Measurements from ENCODE around the gene PLEKHG1.

DNA sequence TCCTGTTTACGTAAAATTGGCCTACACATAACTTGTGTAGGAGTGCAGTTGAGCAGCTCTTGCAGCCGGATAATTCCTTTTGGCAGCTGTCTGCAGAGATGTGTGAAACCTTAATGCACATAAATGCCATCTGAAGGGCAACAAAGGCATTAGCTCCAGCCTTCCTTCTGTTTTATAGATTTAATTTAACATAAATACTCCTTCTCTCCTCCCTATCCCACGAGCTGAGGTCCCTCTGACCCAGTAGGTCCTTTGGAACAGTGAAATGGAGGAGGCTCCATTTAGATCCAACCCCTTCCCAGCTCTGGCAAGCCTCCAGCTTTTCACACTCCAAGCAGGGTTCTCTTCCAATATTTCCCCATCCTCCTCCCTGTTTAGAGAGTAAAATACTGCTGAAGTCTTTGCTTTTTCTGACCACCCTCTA lies 6.5 kb downstream of the PLEKHG1 start:
- TF ChIP-seq, protein P1, sequence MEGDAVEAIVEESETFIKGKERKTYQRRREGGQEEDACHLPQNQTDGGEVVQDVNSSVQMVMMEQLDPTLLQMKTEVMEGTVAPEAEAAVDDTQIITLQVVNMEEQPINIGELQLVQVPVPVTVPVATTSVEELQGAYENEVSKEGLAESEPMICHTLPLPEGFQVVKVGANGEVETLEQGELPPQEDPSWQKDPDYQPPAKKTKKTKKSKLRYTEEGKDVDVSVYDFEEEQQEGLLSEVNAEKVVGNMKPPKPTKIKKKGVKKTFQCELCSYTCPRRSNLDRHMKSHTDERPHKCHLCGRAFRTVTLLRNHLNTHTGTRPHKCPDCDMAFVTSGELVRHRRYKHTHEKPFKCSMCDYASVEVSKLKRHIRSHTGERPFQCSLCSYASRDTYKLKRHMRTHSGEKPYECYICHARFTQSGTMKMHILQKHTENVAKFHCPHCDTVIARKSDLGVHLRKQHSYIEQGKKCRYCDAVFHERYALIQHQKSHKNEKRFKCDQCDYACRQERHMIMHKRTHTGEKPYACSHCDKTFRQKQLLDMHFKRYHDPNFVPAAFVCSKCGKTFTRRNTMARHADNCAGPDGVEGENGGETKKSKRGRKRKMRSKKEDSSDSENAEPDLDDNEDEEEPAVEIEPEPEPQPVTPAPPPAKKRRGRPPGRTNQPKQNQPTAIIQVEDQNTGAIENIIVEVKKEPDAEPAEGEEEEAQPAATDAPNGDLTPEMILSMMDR (IDR thresholded peaks at IDR 0.05), result no peak
- TF ChIP-seq POLR2A (IDR thresholded peaks at IDR 0.05), result no peak
